ENCODE measurements around the gene SETD9. TPM values are rescaled to one million over a fixed set of nuclear protein-coding genes. Genes with fewer than 3 reads are reported as not detected.

SETD9 gene
- total and polyA plus RNA-seq, 2 of the 13 experiments (the other 11 are each of a cell fraction or from before 2014, with no cell fraction given): 4.8 to 17.8 TPM

- H4K20me1 ChIP-seq (ENCODE audit: insufficient read depth, low read length): no peaks in the 10 kb centered on the region
- WGBS (ENCODE audit: low lambda C conversion rate): 34% methylated on average over 3 of the region's 3 CpGs
- H3K36me3 ChIP-seq (replicated peaks in 1 of 2; ENCODE audit: control insufficient read depth in 1 of 2, insufficient read depth in 2 of 2, low read length in 2 of 2): no peaks in the 10 kb centered on the region; a peak in 1 of 5 replicates
- H3K4me3 ChIP-seq (replicated peaks in 1 of 3; ENCODE audit: insufficient read depth in 1 of 3, low read depth in 2 of 3, low read length in 3 of 3): no peak overlapping the region
- no peak overlapping the region for H3K9ac ChIP-seq (ENCODE audit: insufficient read depth, low read depth, low read length)
- ATAC-seq: peak; percentile 83
- H3K27me3 ChIP-seq (ENCODE audit: control insufficient read depth in 1 of 2, insufficient read depth in 2 of 2, low read length in 2 of 2): no peaks in the 10 kb centered on the region
- in situ Hi-C loops (cut with HindIII; ENCODE audit: extremely low pct_ligation_motif_present, low pct_unique_long_range_greater_than_20kb): loop anchor here (5.0 to 10.0 kb wide), 2 partner anchors 236 to 314 kb away; no protein-coding TSS in a partner anchor
- ChIA-PET CTCF (ENCODE audit: low intra/inter-chr PET ratio, low total read pairs) (interaction anchor here (0.8 to 2.4 kb wide), 6 partner anchors 95 to 320 kb away, joined by 3 to 22 read pairs (median 6); no protein-coding TSS in a partner anchor), POLR2A (no interaction called here)
- H3K4me2 ChIP-seq (ENCODE audit: low read depth, low read length): no peak overlapping the region
- no peak overlapping the region for H3K27ac ChIP-seq (ENCODE audit: extremely low read length, insufficient read depth, low read length)
- intact Hi-C loops (cut with micrococcal nuclease; ENCODE audit: unreplicated experiment): loop anchor here (1.0 to 2.0 kb wide), 3 partner anchors 181 to 320 kb away; no protein-coding TSS in a partner anchor
- no peaks in the 10 kb centered on the region for H3K9me3 ChIP-seq (ENCODE audit: low read length)
- peak; percentile 75 for FAIRE-seq
- no peak overlapping the region for H2AFZ ChIP-seq (ENCODE audit: low read length)
- DNase-seq (ENCODE audit: low spot score): peak; percentile 56
- no peaks in the 10 kb centered on the region for H3K79me2 ChIP-seq (ENCODE audit: insufficient read depth, low read length)
- no TSS peak for BruUV-seq (replicated peaks)
- H3K4me1 ChIP-seq (ENCODE audit: insufficient read depth, low read length): no peaks in the 10 kb centered on the region; the same call in 1 of the 2 replicates
- TF ChIP-seq ZNF75D (CRISPR knock-in tag; IDR thresholded peaks at IDR 0.05; ENCODE audit: borderline replicate concordance) (no peak), THRA (CRISPR knock-in tag; IDR thresholded peaks at IDR 0.05; ENCODE audit: borderline replicate concordance) (0 out of 2 replicates have a peak, but pooled peaks have one; percentile 12), ZNF660 (CRISPR knock-in tag; IDR thresholded peaks at IDR 0.05; ENCODE audit: borderline replicate concordance, low read depth) (no peak), CAMTA2 (CRISPR knock-in tag; IDR thresholded peaks at IDR 0.05; ENCODE audit: borderline replicate concordance) (no peak), IRF2 (CRISPR knock-in tag; IDR thresholded peaks at IDR 0.05) (0 out of 2 replicates have a peak, but pooled peaks have one; percentile 17), CEBPG (CRISPR knock-in tag; IDR thresholded peaks at IDR 0.05) (peak; percentile 57), FOXC1 (CRISPR knock-in tag; IDR thresholded peaks at IDR 0.05; ENCODE audit: borderline replicate concordance) (no peak), SMC3 (IDR thresholded peaks at IDR 0.05; ENCODE audit: low read length) (peak; percentile 87), ZNF451 (CRISPR knock-in tag; IDR thresholded peaks at IDR 0.05) (no peak), ZNF24 (IDR thresholded peaks at IDR 0.05) (0 out of 2 replicates have a peak, but pooled peaks have one; percentile 16), CTCF (CRISPR knock-in tag; IDR thresholded peaks at IDR 0.05) (peak; percentile 79), ZNF674 (CRISPR knock-in tag; IDR thresholded peaks at IDR 0.05; ENCODE audit: low read depth) (no peak), SMAD3 (CRISPR knock-in tag; IDR thresholded peaks at IDR 0.05) (0 out of 2 replicates have a peak, but pooled peaks have one; percentile 34), ELF3 (CRISPR knock-in tag; IDR thresholded peaks at IDR 0.05) (0 out of 2 replicates have a peak, but pooled peaks have one; percentile 17), ARID5B (CRISPR knock-in tag; IDR thresholded peaks at IDR 0.05) (0 out of 2 replicates have a peak, but pooled peaks have one; percentile 21), ZNF614 (CRISPR knock-in tag; IDR thresholded peaks at IDR 0.05; ENCODE audit: borderline replicate concordance) (0 out of 2 replicates have a peak, but pooled peaks have one; percentile 23), ZNF703 (CRISPR knock-in tag; IDR thresholded peaks at IDR 0.05; ENCODE audit: borderline replicate concordance) (no peak)
Measured at GRCh38 chr5:56900858-56901578, 8.4 kb upstream of the SETD9 start.

Data from HepG2 (cell line).